GM10266 (cell line): ENCODE results near the gene SOHLH1.

ENCODE experiments used
- DNase-seq: peaks from one replicate; pipeline ENCODE4 v3.0.0; 2012; ENCODE audit errors: extremely low spot score
- TF ChIP-seq, protein P1 (sequence below): IDR thresholded peaks from 2 replicates; pipeline ENCODE4 v1.5.1; 2012; ENCODE audit warnings: mild to moderate bottlenecking, low read depth; ENCODE audit not compliant: control insufficient read depth, insufficient read depth; ENCODE audit errors: missing control alignments

The SOHLH1 gene

DNA sequence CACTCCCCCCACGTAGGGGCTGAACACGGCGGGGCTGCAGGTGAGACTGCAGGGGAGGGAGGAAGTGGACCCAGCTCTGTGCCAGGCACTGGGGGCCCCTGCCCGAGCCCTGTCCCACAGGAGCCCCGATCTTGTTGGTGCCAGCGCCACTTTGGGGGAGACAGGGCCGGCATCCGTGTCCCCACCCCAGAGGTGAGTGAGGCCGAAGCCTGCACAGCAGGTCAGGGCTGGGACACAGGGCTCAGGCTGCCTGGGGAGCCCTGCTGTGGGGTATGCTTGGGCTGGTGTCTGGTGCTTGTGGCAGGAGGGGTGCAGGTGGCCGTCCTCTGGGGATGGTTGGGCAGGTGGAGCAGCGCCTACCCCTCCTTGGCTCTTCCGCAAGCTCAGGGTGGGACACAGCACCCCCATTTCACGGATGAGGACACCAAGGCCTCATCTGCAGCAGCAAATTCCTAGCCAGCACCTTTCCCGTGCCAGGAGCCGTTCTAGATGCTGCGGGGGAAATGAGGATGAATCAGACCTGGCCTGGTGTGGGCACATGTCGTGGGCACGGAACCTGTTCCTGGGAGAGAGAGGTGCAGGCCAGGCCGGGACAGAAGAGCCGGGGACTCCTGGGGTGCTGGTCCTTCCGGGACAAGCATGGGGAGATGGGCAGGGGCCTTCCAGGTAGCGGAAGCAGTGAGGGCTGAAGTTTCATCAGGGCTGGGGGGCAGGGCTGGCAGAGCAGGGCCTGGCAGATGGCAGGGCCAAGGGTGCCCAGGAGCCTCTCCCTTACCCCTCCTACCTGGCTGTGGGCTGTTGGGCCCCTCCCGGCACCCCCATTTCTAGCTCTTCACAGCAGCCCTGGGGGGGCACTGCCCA is 37.9 kb upstream of the SOHLH1 start:
- DNase-seq, result no peak
- TF ChIP-seq, protein P1, sequence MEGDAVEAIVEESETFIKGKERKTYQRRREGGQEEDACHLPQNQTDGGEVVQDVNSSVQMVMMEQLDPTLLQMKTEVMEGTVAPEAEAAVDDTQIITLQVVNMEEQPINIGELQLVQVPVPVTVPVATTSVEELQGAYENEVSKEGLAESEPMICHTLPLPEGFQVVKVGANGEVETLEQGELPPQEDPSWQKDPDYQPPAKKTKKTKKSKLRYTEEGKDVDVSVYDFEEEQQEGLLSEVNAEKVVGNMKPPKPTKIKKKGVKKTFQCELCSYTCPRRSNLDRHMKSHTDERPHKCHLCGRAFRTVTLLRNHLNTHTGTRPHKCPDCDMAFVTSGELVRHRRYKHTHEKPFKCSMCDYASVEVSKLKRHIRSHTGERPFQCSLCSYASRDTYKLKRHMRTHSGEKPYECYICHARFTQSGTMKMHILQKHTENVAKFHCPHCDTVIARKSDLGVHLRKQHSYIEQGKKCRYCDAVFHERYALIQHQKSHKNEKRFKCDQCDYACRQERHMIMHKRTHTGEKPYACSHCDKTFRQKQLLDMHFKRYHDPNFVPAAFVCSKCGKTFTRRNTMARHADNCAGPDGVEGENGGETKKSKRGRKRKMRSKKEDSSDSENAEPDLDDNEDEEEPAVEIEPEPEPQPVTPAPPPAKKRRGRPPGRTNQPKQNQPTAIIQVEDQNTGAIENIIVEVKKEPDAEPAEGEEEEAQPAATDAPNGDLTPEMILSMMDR, result no peak

DNA sequence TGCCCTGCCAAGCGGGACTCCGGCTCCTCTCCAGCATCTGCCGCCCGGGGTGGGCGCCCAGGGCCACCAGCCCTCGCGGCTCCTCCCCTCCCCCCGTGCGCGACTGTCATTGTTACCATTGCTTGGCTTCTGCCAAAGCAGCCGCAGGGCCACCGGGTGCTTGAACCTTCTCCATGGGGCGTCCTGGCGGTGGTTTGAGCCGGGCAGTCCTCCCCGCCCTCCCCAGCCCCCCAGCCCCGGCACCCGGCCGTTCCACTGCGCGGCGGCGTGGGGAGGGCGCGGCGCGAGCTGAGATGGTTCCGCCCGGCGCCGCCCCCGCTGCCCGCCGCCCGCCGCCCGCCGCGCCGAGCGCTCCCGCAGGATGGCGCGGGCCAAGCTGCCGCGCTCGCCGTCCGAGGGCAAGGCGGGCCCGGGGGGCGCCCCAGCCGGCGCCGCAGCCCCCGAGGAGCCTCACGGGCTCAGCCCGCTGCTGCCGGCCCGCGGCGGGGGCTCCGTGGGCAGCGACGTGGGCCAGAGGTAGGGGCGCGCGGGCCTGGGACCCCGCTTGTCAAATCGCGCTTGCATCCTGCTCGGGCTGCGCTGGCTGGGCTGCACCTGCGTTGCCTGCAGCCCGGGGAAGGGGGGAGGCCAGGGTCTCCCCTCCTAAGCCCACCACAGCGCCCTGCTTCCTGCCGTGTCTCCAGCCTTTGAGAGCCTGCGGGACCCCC is 37.1 kb upstream of the SOHLH1 start:
- no peak for DNase-seq
- TF ChIP-seq, protein P1, result no peak

DNA sequence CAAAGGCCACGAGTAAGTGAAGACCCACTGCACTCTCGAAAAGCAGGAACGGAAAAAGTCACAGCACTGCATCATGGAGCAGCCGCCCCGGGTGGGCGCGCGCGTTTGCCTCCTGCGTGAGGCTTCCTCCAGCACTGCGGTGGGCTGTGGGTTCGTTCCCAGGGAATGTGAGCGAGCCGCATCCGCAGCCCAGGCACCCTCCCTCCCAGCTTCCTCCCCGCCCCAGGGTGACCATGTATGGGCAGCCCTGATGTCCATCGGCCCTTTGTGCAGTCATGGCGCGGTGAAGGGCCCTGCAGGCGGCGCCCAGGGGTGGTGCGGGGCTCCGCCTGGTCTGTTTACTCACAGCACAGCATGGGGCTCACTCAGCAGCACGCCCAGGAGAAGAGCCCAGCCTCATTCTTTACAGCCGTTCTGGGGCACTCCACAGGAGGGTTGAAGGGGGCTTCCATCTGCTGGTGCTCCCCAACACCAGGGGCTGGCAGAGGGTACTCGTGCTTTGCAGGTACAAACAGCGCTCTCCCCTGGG is 35.4 kb upstream of the SOHLH1 start:
- no peak for DNase-seq
- TF ChIP-seq, protein P1, result no peak

DNA sequence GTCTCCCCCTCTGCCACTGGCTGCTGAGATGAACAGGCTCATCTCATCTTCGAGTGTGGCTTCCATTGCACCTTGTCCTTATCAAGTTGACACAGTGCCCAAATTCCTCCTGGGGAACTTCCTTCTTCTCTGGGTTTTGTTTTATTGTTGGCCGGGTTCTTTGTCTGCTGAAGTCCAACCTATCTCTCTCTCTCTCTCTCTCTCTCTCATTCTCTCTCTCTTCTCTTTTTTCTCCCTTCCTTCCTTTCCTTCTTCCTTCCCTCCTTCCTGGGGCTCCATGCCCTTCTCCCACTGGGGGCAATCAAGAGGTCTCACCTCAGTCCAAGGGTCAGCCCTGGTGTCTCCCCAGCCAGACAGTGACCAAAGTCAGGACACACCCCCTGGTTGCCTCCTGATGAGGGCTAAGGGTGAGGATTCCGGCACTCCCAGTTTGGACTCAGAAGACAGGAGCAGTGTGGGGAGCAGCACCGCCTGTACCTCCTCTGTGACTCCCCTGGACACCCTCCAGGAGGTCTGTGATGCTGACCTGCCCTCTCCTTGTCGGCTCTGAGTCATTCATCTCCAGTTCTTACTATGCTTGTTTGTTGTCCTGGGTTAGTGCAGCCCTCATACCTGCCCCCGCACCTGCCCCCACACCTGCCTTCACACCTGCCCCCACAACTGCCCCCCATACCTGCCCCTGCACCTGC is 33.4 kb upstream of the SOHLH1 start:
- DNase-seq, result no peak
- TF ChIP-seq, protein P1, result no peak

DNA sequence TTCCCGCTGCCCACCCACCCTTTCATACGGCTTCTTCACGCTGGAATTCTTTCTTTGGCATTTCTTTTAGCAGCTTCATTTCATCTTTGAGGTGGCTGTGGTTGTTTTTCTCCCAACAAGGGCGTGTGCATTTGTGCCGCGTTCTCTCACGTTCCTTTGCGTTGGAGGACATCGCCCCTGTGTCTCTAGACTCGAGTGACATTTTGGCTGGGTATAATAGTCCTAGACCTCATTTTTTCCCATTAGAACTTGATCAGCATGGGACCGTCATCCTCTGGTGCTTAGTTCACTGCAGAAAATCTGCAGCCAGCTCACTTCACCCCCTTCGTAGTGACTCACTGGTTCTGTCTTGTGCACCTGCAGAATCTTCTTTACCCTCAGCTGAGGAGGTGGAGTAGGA is 32.2 kb upstream of the SOHLH1 start:
- TF ChIP-seq, protein P1, result no peak
- DNase-seq, result no peak

DNA sequence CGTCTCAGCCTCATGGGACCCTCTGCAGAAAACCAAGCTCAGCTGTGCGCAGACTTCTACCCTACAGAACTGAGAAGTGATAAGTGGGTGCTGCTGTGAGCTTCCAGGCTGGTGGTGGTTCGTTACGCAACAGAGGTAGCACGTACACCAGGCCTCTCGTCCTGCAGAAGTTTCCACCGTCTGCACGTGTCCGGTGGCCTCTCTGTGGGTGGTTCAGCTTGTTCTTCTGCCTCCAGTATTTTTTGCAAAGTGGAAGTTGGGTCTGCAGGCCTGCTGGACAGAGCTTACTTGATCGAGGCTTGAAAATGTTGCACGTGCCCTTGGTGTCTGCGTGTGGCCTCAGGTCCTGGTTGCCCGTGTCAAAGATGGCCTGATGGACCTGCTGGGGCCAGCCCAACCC is 30.2 kb upstream of the SOHLH1 start:
- no peak for DNase-seq
- TF ChIP-seq, protein P1, result no peak
